Mesothelial cell of epicardium (in vitro differentiated cells): ENCODE measurements around the gene DCHS1. TPM values are rescaled to one million over a fixed set of nuclear protein-coding genes. Genes with fewer than 3 reads are reported as not detected.
"Not testable (repeated sequence)": the region's sequence is repeated elsewhere in the genome, so short reads cannot be mapped to it uniquely, and the experiment has no call there.

Source experiments
- DNase-seq, 2 experiments: peaks; one replicate each; pipeline ENCODE4 v3.0.0; 2021; ENCODE audit warnings: low spot score in 2 of 2; ENCODE audit not compliant: unreplicated experiment in 2 of 2
- H3K27ac Mint-ChIP-seq: 2 replicates; pipeline ENCODE4 v1.8.0; 2021; ENCODE audit warnings: mixed read lengths
- H3K27me3 Mint-ChIP-seq: 2 replicates; pipeline ENCODE4 v1.8.0; 2021; ENCODE audit warnings: low read depth, mixed read lengths
- H3K36me3 Mint-ChIP-seq: 2 replicates; pipeline ENCODE4 v1.8.0; 2021; ENCODE audit warnings: mixed read lengths
- H3K4me1 Mint-ChIP-seq: 2 replicates; pipeline ENCODE4 v1.8.0; 2021; ENCODE audit warnings: mixed read lengths
- H3K4me3 Mint-ChIP-seq: 2 replicates; pipeline ENCODE4 v1.8.0; 2021; ENCODE audit warnings: mild to moderate bottlenecking, moderate library complexity, mixed read lengths
- H3K9me3 Mint-ChIP-seq: 2 replicates; pipeline ENCODE4 v1.8.0; 2021; ENCODE audit warnings: mixed read lengths
- total RNA-seq: library from RNA; stranded (reverse); gene quantifications from 3 replicates; pipeline ENCODE4 v1.2.1, GENCODE V29; 2021
- TF ChIP-seq, protein P1 (sequence below): fragments of 200-600 bp; sonication (generic); IDR thresholded peaks from one replicate; pipeline ENCODE4 v1.5.0; 2021; ENCODE audit warnings: antibody characterized with exemption; ENCODE audit not compliant: unreplicated experiment

Gene DCHS1
- total RNA-seq, 1 donor from 2014 or later = 81.2 TPM

DNA sequence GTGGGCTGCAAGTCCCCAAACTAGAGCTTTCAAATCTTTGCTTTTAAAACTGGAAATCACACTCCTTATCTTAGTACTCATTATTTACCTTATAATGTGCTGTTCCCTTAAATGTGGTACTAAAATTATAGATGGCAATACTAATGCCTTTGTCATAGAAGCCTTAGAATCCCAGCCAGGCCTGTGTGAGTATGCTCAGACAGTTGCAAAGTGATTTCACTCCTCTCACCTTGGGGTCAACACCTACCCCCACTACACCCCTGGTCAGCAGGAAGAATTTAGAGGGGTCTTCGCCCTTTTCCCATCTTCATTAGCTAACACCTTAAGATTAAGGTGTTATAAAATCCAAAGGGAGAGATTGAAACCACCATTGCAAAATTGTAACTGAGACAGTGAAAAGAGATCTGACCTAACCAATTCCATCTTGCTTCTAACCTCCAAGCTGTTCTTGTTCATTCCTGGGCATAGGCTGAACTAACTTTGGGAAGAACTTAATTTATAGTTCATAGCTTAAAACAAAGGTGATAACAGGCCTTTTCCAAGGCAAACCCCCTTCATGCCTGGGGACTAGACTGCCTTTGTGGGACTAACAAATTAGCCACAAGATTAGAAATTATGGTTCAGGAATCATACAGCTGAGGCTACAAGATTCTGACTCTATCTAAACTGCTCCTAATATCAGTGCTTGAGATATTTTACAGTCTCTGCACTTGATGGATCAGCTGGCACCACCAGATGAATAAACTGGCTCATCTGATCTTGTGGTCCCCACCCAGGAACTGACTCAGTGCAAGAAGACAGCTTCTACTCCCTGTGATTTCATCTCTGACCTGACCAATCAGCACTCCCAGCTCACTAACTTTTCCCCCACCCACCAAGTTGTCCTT is 38.0 kb upstream of the DCHS1 start:
- no peak for DNase-seq
- H3K4me3 Mint-ChIP-seq = no peak overlapping the region
- TF ChIP-seq, protein P1, sequence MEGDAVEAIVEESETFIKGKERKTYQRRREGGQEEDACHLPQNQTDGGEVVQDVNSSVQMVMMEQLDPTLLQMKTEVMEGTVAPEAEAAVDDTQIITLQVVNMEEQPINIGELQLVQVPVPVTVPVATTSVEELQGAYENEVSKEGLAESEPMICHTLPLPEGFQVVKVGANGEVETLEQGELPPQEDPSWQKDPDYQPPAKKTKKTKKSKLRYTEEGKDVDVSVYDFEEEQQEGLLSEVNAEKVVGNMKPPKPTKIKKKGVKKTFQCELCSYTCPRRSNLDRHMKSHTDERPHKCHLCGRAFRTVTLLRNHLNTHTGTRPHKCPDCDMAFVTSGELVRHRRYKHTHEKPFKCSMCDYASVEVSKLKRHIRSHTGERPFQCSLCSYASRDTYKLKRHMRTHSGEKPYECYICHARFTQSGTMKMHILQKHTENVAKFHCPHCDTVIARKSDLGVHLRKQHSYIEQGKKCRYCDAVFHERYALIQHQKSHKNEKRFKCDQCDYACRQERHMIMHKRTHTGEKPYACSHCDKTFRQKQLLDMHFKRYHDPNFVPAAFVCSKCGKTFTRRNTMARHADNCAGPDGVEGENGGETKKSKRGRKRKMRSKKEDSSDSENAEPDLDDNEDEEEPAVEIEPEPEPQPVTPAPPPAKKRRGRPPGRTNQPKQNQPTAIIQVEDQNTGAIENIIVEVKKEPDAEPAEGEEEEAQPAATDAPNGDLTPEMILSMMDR = no peak
- peak overlapping the region; percentile 16 for H3K27ac Mint-ChIP-seq
- peaks cover 7% of the 10 kb centered on the region for H3K9me3 Mint-ChIP-seq
- H3K36me3 Mint-ChIP-seq = no peaks in the 10 kb centered on the region
- no peaks in the 10 kb centered on the region for H3K27me3 Mint-ChIP-seq
- H3K4me1 Mint-ChIP-seq = peaks cover 12% of the 10 kb centered on the region

DNA sequence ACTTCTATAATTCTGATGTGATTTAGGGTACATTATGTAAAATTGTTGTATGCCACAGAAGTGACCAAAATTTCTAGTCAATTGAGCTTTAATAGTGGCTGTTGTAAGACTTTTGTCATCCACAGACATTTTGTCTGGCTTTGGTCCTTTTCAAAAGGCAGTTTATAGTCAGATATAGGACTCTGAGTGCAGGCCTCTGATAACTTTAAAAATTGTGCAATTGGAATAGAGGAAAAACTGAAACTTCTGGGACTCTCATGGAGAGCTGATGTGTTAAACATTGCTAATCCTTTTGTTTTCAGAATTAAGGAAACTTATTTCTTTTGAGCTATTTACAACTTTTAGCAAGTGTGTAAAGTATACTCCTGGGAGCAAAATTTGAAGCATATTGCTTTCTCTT is 36.5 kb upstream of the DCHS1 start:
- H3K9me3 Mint-ChIP-seq = peaks cover 7% of the 10 kb centered on the region
- no peaks in the 10 kb centered on the region for H3K36me3 Mint-ChIP-seq
- no peak overlapping the region for H3K27ac Mint-ChIP-seq
- no peak for DNase-seq
- H3K4me1 Mint-ChIP-seq = peaks cover 12% of the 10 kb centered on the region
- no peaks in the 10 kb centered on the region for H3K27me3 Mint-ChIP-seq
- H3K4me3 Mint-ChIP-seq = no peak overlapping the region
- TF ChIP-seq, protein P1 = no peak

DNA sequence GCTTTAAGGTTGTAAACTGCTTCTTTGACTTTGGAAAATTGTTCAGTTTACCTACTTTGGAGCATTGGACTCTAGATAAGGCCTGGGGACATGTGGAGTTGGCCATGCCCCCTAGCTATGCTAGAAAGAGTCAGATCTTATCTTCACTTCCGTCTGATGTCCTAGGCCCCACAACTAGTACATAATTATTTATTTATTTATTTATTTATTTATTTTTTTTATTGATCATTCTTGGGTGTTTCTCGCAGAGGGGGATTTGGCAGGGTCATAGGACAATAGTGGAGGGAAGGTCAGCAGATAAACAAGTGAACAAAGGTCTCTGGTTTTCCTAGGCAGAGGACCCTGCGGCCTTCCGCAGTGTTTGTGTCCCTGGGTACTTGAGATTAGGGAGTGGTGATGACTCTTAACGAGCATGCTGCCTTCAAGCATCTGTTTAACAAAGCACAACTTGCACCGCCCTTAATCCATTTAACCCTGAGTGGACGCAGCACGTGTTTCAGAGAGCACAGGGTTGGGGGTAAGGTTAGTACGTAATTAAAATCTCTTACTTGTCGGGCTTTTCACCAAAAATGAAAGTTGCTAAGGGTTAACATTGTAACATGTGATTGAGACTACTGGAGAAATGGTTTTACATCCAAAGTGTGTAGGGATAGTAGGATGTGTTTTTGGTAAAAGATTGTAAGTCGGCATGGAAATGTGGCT is 35.0 kb upstream of the DCHS1 start:
- H3K4me1 Mint-ChIP-seq = peaks cover 12% of the 10 kb centered on the region
- not testable (repeated sequence) for H3K36me3 Mint-ChIP-seq, H3K27me3 Mint-ChIP-seq, H3K4me3 Mint-ChIP-seq, DNase-seq, H3K9me3 Mint-ChIP-seq, H3K27ac Mint-ChIP-seq

DNA sequence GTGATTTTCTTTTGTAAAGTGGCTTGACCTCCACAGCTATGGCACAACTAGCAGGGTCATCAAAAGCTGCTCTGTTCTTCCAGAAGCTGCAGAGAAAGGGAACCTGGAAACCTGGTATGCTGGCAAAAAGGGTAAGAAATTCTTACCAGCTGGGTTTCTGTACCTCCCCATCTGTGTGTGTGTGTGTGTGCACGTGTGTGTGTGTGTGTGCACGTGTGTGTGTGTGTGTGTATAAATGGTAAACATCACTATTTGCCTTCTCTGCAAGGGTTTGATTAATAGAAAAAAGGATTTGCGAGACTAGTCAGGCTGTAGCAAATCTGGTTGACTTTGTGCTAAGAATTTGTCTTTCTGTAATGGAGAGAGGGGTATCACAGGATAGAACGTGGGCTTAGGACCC is 32.3 kb upstream of the DCHS1 start:
- no peak for DNase-seq
- H3K4me1 Mint-ChIP-seq = peaks cover 9% of the 10 kb centered on the region
- H3K27me3 Mint-ChIP-seq = no peaks in the 10 kb centered on the region
- peaks cover 7% of the 10 kb centered on the region for H3K9me3 Mint-ChIP-seq
- no peaks in the 10 kb centered on the region for H3K36me3 Mint-ChIP-seq
- no peak overlapping the region for H3K4me3 Mint-ChIP-seq
- TF ChIP-seq, protein P1 = no peak
- H3K27ac Mint-ChIP-seq = no peak overlapping the region

DNA sequence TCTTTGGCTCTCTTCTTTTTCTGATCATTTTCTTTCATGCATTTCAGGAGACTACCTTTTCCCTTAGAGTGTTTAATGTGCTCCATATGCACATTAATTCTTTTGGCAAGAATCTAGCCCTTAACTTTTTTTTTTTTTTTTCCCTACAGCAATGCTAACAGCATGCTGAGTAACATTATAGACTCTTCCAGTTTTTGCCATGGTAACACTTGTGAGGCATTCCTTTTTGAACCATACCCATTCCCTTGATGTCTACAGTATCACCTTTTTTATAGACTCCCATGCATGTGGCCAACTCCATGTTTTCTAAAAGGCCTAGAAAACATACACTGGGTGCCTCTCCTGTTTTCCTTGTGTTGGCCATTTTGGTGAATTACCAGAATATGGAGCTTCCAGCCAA is 30.4 kb upstream of the DCHS1 start:
- H3K9me3 Mint-ChIP-seq = peaks cover 7% of the 10 kb centered on the region
- no peak overlapping the region for H3K4me3 Mint-ChIP-seq
- no peaks in the 10 kb centered on the region for H3K27me3 Mint-ChIP-seq
- no peak overlapping the region for H3K27ac Mint-ChIP-seq
- DNase-seq = no peak
- peaks cover 18% of the 10 kb centered on the region for H3K4me1 Mint-ChIP-seq
- TF ChIP-seq, protein P1 = no peak
- peaks cover 5% of the 10 kb centered on the region for H3K36me3 Mint-ChIP-seq

DNA sequence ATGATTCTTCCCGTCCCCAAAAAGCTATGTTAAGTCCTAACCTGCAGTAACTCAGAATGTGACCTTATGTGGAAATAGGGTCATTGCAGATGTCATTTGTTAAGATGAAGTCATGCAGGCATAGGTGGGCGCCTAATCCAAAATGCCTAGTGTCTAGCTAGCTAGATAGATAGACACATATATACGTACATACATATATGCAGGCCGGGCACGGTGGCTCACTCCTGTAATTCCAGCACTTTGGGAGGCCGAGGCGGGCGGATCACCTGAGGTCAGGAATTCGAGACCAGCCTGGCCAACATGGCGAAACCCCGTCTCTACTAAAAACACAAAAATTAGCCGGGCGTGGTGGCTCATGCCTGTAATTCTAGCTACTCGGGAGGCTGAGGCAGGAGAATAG is 28.5 kb upstream of the DCHS1 start:
- H3K36me3 Mint-ChIP-seq = peaks cover 12% of the 10 kb centered on the region
- not testable (repeated sequence) for H3K27ac Mint-ChIP-seq

More for the DNA sequence above, 28.5 kb upstream of the DCHS1 start:
- not testable (repeated sequence) for H3K27me3 Mint-ChIP-seq, H3K9me3 Mint-ChIP-seq, DNase-seq
- Mint-ChIP-seq H3K4me1 (peaks cover 18% of the 10 kb centered on the region), H3K4me3 (peak overlapping the region; percentile 100)
